Osteoblast (primary cell): Measurements from ENCODE around the gene RANBP3. TPM values are rescaled to one million over a fixed set of nuclear protein-coding genes. Genes with fewer than 3 reads are reported as not detected.

Experiments used
- DNase-seq: peaks from one replicate; pipeline ENCODE4 v3.0.0; 2011; ENCODE audit warnings: low spot score, mixed read lengths; ENCODE audit not compliant: insufficient read length; ENCODE audit errors: missing footprints
- H2AFZ ChIP-seq: 2 replicates; pipeline ENCODE4 v1.6.0; 2011; ENCODE audit warnings: mild to moderate bottlenecking, low read length
- H3K27ac ChIP-seq: 2 replicates; pipeline ENCODE4 v1.5.1; 2011; ENCODE audit warnings: mild to moderate bottlenecking, low read depth, low read length, moderate library complexity
- H3K27me3 ChIP-seq: 2 replicates; pipeline ENCODE4 v1.6.0; 2012; ENCODE audit warnings: mild to moderate bottlenecking, control low read depth, inconsistent platforms, low read length, moderate library complexity; ENCODE audit not compliant: insufficient read depth
- H3K36me3 ChIP-seq: 2 replicates; pipeline ENCODE4 v1.5.1; 2011; ENCODE audit warnings: mild to moderate bottlenecking, low read length, control low read depth, moderate library complexity; ENCODE audit not compliant: insufficient read depth
- H3K4me1 ChIP-seq: 2 replicates; pipeline ENCODE4 v1.5.1; 2011; ENCODE audit warnings: mild to moderate bottlenecking, low read length, control low read depth, moderate library complexity; ENCODE audit not compliant: insufficient read depth
- H3K4me2 ChIP-seq: 2 replicates; pipeline ENCODE4 v1.6.0; 2011; ENCODE audit warnings: mild to moderate bottlenecking, low read length; ENCODE audit not compliant: insufficient read depth
- H3K4me3 ChIP-seq: fragments of 200-600 bp; sonication (generic); 3 replicates; pipeline ENCODE4 v1.5.1; 2012; ENCODE audit warnings: mild to moderate bottlenecking, low read length, inconsistent platforms; ENCODE audit not compliant: insufficient read depth
- H3K79me2 ChIP-seq: 2 replicates; pipeline ENCODE4 v1.6.0; 2012; ENCODE audit warnings: mild to moderate bottlenecking, low read length, control low read depth, inconsistent platforms; ENCODE audit not compliant: insufficient read depth
- H3K9me3 ChIP-seq: 2 replicates; pipeline ENCODE4 v1.5.1; 2011; ENCODE audit warnings: low read depth, low read length, control low read depth
- H4K20me1 ChIP-seq: 2 replicates; pipeline ENCODE4 v1.6.0; 2012; ENCODE audit warnings: mild to moderate bottlenecking, low read length, control low read depth; ENCODE audit not compliant: insufficient read depth
- CTCF ChIP-seq: IDR thresholded peaks from 2 replicates; pipeline ENCODE4 v1.5.1; 2011; ENCODE audit warnings: mild to moderate bottlenecking, low read depth, low read length, moderate library complexity; ENCODE audit errors: extremely low read depth
- total RNA-seq: library from RNA; depleted of rRNA; stranded (reverse); fragments of >200 nt; gene quantifications from 2 replicates; pipeline ENCODE4 v1.2.3, GENCODE V29; 2012

RANBP3 gene
- total RNA-seq, 1 donor = 40.5 TPM

DNA sequence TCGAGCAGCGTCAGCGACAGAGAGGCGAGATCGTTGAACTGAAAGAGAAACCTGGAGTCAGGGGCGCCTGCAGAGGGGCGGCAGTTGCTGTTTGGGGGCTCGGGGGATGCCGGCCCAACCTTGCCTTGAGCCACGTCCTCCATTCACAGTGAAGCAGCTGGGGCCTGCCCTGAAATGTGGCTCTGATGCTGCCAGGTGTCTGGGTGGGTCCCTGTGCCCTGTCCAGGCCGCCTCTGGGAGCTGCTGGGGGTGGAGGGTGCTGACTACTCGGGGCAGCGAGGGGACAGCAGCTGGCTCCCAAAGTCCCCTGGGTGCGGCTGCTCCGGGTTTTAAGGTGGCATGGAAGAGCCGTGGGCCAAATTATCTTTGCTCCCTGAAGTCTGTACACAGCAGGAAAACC lies 17.7 kb upstream of the RANBP3 start:
- no peak overlapping the region for H3K4me3 ChIP-seq
- DNase-seq = peak; percentile 27
- H2AFZ ChIP-seq = no peak overlapping the region
- no peaks in the 10 kb centered on the region for H3K36me3 ChIP-seq
- no peaks in the 10 kb centered on the region for H3K9me3 ChIP-seq
- H3K27ac ChIP-seq = no peak overlapping the region
- no peaks in the 10 kb centered on the region for H3K4me1 ChIP-seq
- no peaks in the 10 kb centered on the region for H4K20me1 ChIP-seq
- no peak for TF ChIP-seq CTCF
- H3K79me2 ChIP-seq = no peaks in the 10 kb centered on the region
- no peaks in the 10 kb centered on the region for H3K27me3 ChIP-seq
- no peak overlapping the region for H3K4me2 ChIP-seq

DNA sequence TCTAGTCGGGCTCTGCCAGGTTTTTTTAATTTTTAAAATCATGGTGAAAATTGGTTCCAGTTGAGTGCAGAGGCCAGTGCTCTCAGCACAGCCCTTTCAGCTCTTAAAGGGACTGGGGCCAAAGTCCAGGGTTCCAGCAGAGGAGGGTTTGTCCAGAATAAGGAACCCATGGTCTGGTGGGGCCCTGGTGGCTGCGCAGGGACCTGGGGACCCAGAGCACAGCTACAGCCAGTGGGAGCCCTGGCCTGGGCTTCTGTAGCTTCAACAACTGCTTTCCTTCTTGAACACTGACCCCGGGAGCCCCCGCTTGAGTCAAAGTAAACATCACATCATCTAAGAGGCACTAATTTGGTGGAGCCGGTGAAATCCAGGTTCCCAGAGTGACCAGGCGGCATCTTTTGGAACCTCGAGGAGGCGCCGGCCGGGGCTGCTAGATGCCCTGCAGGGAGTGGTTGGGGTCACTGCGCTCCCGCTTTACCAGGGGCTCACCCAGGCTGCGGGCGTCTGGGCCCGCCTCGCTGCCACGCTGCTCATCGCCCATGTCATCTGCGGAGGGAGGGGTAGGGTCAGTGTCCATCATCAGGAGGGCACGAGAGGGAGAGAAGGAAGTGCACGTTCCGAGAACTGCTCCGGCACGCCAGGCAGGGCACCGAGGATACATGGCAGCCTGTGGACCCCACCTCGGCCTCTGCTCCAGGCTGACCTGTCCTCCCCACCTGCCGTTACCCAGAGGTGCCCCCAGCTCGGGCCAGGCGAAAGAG lies 16.6 kb upstream of the RANBP3 start:
- no peak overlapping the region for H3K27ac ChIP-seq
- no peaks in the 10 kb centered on the region for H3K27me3 ChIP-seq
- H3K4me2 ChIP-seq = no peak overlapping the region
- H3K4me3 ChIP-seq = no peak overlapping the region
- DNase-seq = peak; percentile 35
- no peak for TF ChIP-seq CTCF
- H2AFZ ChIP-seq = no peak overlapping the region
- H4K20me1 ChIP-seq = no peaks in the 10 kb centered on the region
- H3K4me1 ChIP-seq = no peaks in the 10 kb centered on the region
- no peaks in the 10 kb centered on the region for H3K9me3 ChIP-seq
- no peaks in the 10 kb centered on the region for H3K79me2 ChIP-seq
- H3K36me3 ChIP-seq = no peaks in the 10 kb centered on the region

- Histone ChIP-seq H3K79me2 (no peaks in the 10 kb centered on the region), H2AFZ (no peak overlapping the region), H4K20me1 (no peaks in the 10 kb centered on the region), H3K27ac (no peak overlapping the region), H3K4me3 (no peak overlapping the region), H3K27me3 (no peaks in the 10 kb centered on the region), H3K36me3 (no peaks in the 10 kb centered on the region), H3K9me3 (no peaks in the 10 kb centered on the region), H3K4me2 (no peak overlapping the region), H3K4me1 (no peaks in the 10 kb centered on the region)
- DNase-seq = peak; percentile 81
- no peak for TF ChIP-seq CTCF
Observed at GRCh38 chr19:5993648-5994358, 15.9 kb upstream of the RANBP3 start.

DNA sequence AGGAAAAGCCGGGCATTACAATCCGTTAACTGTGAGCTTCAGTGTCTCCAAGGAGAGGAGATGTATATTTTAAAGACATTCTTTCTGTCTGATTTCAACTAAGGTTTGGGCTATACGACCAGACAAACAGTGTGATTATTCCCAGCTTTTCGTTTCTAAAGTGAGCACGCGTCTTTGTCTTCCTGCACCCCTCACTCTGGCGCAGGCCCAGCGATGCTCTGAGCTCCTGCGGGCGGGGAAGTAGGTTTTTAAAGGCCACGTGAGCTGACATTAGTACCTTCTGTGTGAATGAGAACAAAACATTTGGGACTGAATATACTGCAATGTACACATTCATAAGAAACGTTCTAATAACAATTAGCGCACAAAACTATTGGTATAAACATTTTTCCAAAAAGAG lies 15.3 kb upstream of the RANBP3 start:
- Histone ChIP-seq H3K9me3 (no peaks in the 10 kb centered on the region), H3K27ac (no peak overlapping the region), H3K27me3 (no peaks in the 10 kb centered on the region), H3K4me3 (no peak overlapping the region), H3K79me2 (no peaks in the 10 kb centered on the region), H3K36me3 (no peaks in the 10 kb centered on the region), H3K4me2 (no peak overlapping the region), H3K4me1 (no peaks in the 10 kb centered on the region), H2AFZ (no peak overlapping the region), H4K20me1 (no peaks in the 10 kb centered on the region)
- peak; percentile 45 for DNase-seq
- no peak for TF ChIP-seq CTCF
